Mesothelial cell of epicardium (in vitro differentiated cells): ENCODE measurements around the gene RLN3. TPM values are rescaled to one million over a fixed set of nuclear protein-coding genes. Genes with fewer than 3 reads are reported as not detected.

Experiments used
- DNase-seq, 2 experiments: peaks; one replicate each; pipeline ENCODE4 v3.0.0; 2021; ENCODE audit warnings: low spot score in 2 of 2; ENCODE audit not compliant: unreplicated experiment in 2 of 2
- H3K27ac Mint-ChIP-seq: 2 replicates; pipeline ENCODE4 v1.8.0; 2021; ENCODE audit warnings: mixed read lengths
- H3K27me3 Mint-ChIP-seq: 2 replicates; pipeline ENCODE4 v1.8.0; 2021; ENCODE audit warnings: low read depth, mixed read lengths
- H3K36me3 Mint-ChIP-seq: 2 replicates; pipeline ENCODE4 v1.8.0; 2021; ENCODE audit warnings: mixed read lengths
- H3K4me1 Mint-ChIP-seq: 2 replicates; pipeline ENCODE4 v1.8.0; 2021; ENCODE audit warnings: mixed read lengths
- H3K4me3 Mint-ChIP-seq: 2 replicates; pipeline ENCODE4 v1.8.0; 2021; ENCODE audit warnings: mild to moderate bottlenecking, moderate library complexity, mixed read lengths
- H3K9me3 Mint-ChIP-seq: 2 replicates; pipeline ENCODE4 v1.8.0; 2021; ENCODE audit warnings: mixed read lengths
- CTCF ChIP-seq: fragments of 200-600 bp; sonication (generic); IDR thresholded peaks from one replicate; pipeline ENCODE4 v1.5.0; 2021; ENCODE audit warnings: antibody characterized with exemption; ENCODE audit not compliant: unreplicated experiment
- total RNA-seq: library from RNA; stranded (reverse); gene quantifications from 3 replicates; pipeline ENCODE4 v1.2.1, GENCODE V29; 2021

Gene RLN3
- total RNA-seq, 1 donor from 2014 or later, result not detected

GRCh38 chr19:14072535-14073260 lies 44.8 kb downstream of the RLN3 start, which contains the start of gene MISP3:
TSS of gene MISP3 (plus strand) at chr19:14072786. CDS start at chr19:14073310, 524 bp downstream.
- DNase-seq, result peak in 1 of 2 experiments; percentile 58
- Mint-ChIP-seq H3K9me3 (no peaks in the 10 kb centered on the region), H3K36me3 (no peaks in the 10 kb centered on the region), H3K4me3 (peak within 1 kb of the TSS; percentile 91), H3K4me1 (peaks cover 22% of the 10 kb centered on the region), H3K27me3 (peaks cover 2% of the 10 kb centered on the region), H3K27ac (peak within 1 kb of the TSS; percentile 47)
- TF ChIP-seq CTCF, result no peak

GRCh38 chr19:14073261-14073924 lies 45.4 kb downstream of the RLN3 start:
- peak overlapping the region; percentile 91 for H3K4me3 Mint-ChIP-seq
- H3K27me3 Mint-ChIP-seq, result peaks cover 2% of the 10 kb centered on the region
- TF ChIP-seq CTCF, result peak; percentile 38
- DNase-seq, result peak; percentile 68 to 86
- peaks cover 22% of the 10 kb centered on the region for H3K4me1 Mint-ChIP-seq
- no peaks in the 10 kb centered on the region for H3K36me3 Mint-ChIP-seq
- peak overlapping the region; percentile 92 for H3K27ac Mint-ChIP-seq
- H3K9me3 Mint-ChIP-seq, result no peaks in the 10 kb centered on the region

GRCh38 chr19:14073925-14074838 lies 46.2 kb downstream of the RLN3 start:
- H3K27ac Mint-ChIP-seq, result peak overlapping the region; percentile 92
- H3K27me3 Mint-ChIP-seq, result peaks cover 2% of the 10 kb centered on the region
- DNase-seq, result no peak
- no peak for TF ChIP-seq CTCF
- no peaks in the 10 kb centered on the region for H3K36me3 Mint-ChIP-seq
- peak overlapping the region; percentile 91 for H3K4me3 Mint-ChIP-seq
- peaks cover 22% of the 10 kb centered on the region for H3K4me1 Mint-ChIP-seq
- H3K9me3 Mint-ChIP-seq, result no peaks in the 10 kb centered on the region

- Mint-ChIP-seq H3K4me1 (peaks cover 24% of the 10 kb centered on the region), H3K27ac (no peak overlapping the region), H3K4me3 (no peak overlapping the region), H3K36me3 (no peaks in the 10 kb centered on the region), H3K9me3 (no peaks in the 10 kb centered on the region), H3K27me3 (no peaks in the 10 kb centered on the region)
- no peak for DNase-seq
- no peak for TF ChIP-seq CTCF
Observed at GRCh38 chr19:14078411-14078810, 50.5 kb downstream of the RLN3 start.

Other genes starting within 250 kb of the RLN3 start
- 21.5 to 23.6 TPM (median 22.7 TPM) in 3 replicates for gene ZSWIM4, start 232.7 kb upstream of the RLN3 start, total RNA-seq
- 4.9 to 8.6 TPM (median 8.2 TPM) in 3 replicates for gene NANOS3, start 151.0 kb upstream of the RLN3 start, total RNA-seq
- gene BRME1, start 122.0 kb upstream of the RLN3 start, total RNA-seq, result 6.3 to 7.2 TPM (median 7.0 TPM) in 3 replicates
- gene CC2D1A, start 121.9 kb upstream of the RLN3 start, total RNA-seq, result 59.2 to 66.0 TPM (median 62.8 TPM) in 3 replicates
- 0.20 to 1.0 TPM (median 0.75 TPM) in 3 replicates for gene PODNL1, start 89.7 kb upstream of the RLN3 start, total RNA-seq
- gene DCAF15, start 75.6 kb upstream of the RLN3 start, total RNA-seq, result 54.4 to 56.6 TPM (median 55.7 TPM) in 3 replicates
- gene RFX1, start 21.8 kb upstream of the RLN3 start, total RNA-seq, result 20.6 to 21.6 TPM (median 21.2 TPM) in 3 replicates
- 6.2 to 6.6 TPM (median 6.5 TPM) in 3 replicates for gene IL27RA, start 3.6 kb downstream of the RLN3 start, total RNA-seq
- gene PALM3, start 33.9 kb downstream of the RLN3 start, total RNA-seq, result 2.0 to 2.4 TPM (median 2.3 TPM) in 3 replicates
- 0.81 to 1.3 TPM (median 0.98 TPM) in 3 replicates for gene MISP3, start 44.6 kb downstream of the RLN3 start, total RNA-seq
- 0.45 to 0.90 TPM (median 0.58 TPM) in 3 replicates for gene C19orf67, start 57.6 kb downstream of the RLN3 start, total RNA-seq
- 67.8 to 74.2 TPM (median 74.0 TPM) in 3 replicates for gene SAMD1, start 62.6 kb downstream of the RLN3 start, total RNA-seq
- 80.9 to 87.7 TPM (median 82.9 TPM) in 3 replicates for gene PRKACA, start 89.6 kb downstream of the RLN3 start, total RNA-seq
- 6.3 to 8.9 TPM (median 8.4 TPM) in 3 replicates for gene ASF1B, start 108.4 kb downstream of the RLN3 start, total RNA-seq
- 97.9 to 106 TPM (median 102 TPM) in 3 replicates for gene ADGRL1, start 178.0 kb downstream of the RLN3 start, total RNA-seq